Osteoblast (primary cell): ENCODE data around the gene IL6ST. TPM values are rescaled to one million over a fixed set of nuclear protein-coding genes. Genes with fewer than 3 reads are reported as not detected.

Experiments used
- DNase-seq: peaks from one replicate; pipeline ENCODE4 v3.0.0; 2011; ENCODE audit warnings: low spot score, mixed read lengths; ENCODE audit not compliant: insufficient read length; ENCODE audit errors: missing footprints
- H2AFZ ChIP-seq: 2 replicates; pipeline ENCODE4 v1.6.0; 2011; ENCODE audit warnings: mild to moderate bottlenecking, low read length
- H3K27ac ChIP-seq: 2 replicates; pipeline ENCODE4 v1.5.1; 2011; ENCODE audit warnings: mild to moderate bottlenecking, low read depth, low read length, moderate library complexity
- H3K27me3 ChIP-seq: 2 replicates; pipeline ENCODE4 v1.6.0; 2012; ENCODE audit warnings: mild to moderate bottlenecking, control low read depth, inconsistent platforms, low read length, moderate library complexity; ENCODE audit not compliant: insufficient read depth
- H3K36me3 ChIP-seq: 2 replicates; pipeline ENCODE4 v1.5.1; 2011; ENCODE audit warnings: mild to moderate bottlenecking, low read length, control low read depth, moderate library complexity; ENCODE audit not compliant: insufficient read depth
- H3K4me1 ChIP-seq: 2 replicates; pipeline ENCODE4 v1.5.1; 2011; ENCODE audit warnings: mild to moderate bottlenecking, low read length, control low read depth, moderate library complexity; ENCODE audit not compliant: insufficient read depth
- H3K4me2 ChIP-seq: 2 replicates; pipeline ENCODE4 v1.6.0; 2011; ENCODE audit warnings: mild to moderate bottlenecking, low read length; ENCODE audit not compliant: insufficient read depth
- H3K4me3 ChIP-seq: fragments of 200-600 bp; sonication (generic); 3 replicates; pipeline ENCODE4 v1.5.1; 2012; ENCODE audit warnings: mild to moderate bottlenecking, low read length, inconsistent platforms; ENCODE audit not compliant: insufficient read depth
- H3K79me2 ChIP-seq: 2 replicates; pipeline ENCODE4 v1.6.0; 2012; ENCODE audit warnings: mild to moderate bottlenecking, low read length, control low read depth, inconsistent platforms; ENCODE audit not compliant: insufficient read depth
- H3K9me3 ChIP-seq: 2 replicates; pipeline ENCODE4 v1.5.1; 2011; ENCODE audit warnings: low read depth, low read length, control low read depth
- H4K20me1 ChIP-seq: 2 replicates; pipeline ENCODE4 v1.6.0; 2012; ENCODE audit warnings: mild to moderate bottlenecking, low read length, control low read depth; ENCODE audit not compliant: insufficient read depth
- CTCF ChIP-seq: IDR thresholded peaks from 2 replicates; pipeline ENCODE4 v1.5.1; 2011; ENCODE audit warnings: mild to moderate bottlenecking, low read depth, low read length, moderate library complexity; ENCODE audit errors: extremely low read depth
- total RNA-seq: library from RNA; depleted of rRNA; stranded (reverse); fragments of >200 nt; gene quantifications from 2 replicates; pipeline ENCODE4 v1.2.3, GENCODE V29; 2012

IL6ST gene
- total RNA-seq, 1 donor = 804 TPM

GRCh38 chr5:55896238-55896637 is 98.5 kb downstream of the IL6ST start:
- TF ChIP-seq CTCF = no peak
- H3K4me3 ChIP-seq = no peak overlapping the region
- no peaks in the 10 kb centered on the region for H3K79me2 ChIP-seq
- H3K9me3 ChIP-seq = no peaks in the 10 kb centered on the region
- H3K27ac ChIP-seq = no peak overlapping the region
- H3K4me2 ChIP-seq = no peak overlapping the region
- no peak overlapping the region for H2AFZ ChIP-seq
- no peaks in the 10 kb centered on the region for H3K27me3 ChIP-seq
- H3K36me3 ChIP-seq = no peaks in the 10 kb centered on the region
- DNase-seq = no peak
- peaks cover 21% of the 10 kb centered on the region for H3K4me1 ChIP-seq
- H4K20me1 ChIP-seq = no peaks in the 10 kb centered on the region

DNA sequence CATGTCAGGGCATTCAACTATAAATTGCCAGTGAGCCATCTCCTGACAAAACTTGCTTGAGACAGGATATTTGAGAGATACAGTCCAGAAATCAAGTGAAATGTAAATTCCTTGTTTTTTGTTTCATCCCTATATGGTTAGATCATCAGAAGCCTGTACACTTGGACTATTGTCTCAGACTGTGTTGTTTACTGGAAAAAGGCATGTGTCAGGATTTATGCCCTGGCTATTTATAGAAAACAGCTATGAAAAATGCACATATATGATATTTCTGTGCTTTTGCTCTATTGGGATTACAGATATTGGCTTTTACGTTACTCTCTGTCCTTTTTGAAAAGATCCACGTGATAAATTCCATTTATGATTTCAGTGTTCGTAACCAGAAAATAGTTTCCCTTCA is 99.4 kb downstream of the IL6ST start:
- no peaks in the 10 kb centered on the region for H3K27me3 ChIP-seq
- no peaks in the 10 kb centered on the region for H3K79me2 ChIP-seq
- no peaks in the 10 kb centered on the region for H3K36me3 ChIP-seq
- no peaks in the 10 kb centered on the region for H4K20me1 ChIP-seq
- H3K4me2 ChIP-seq = no peak overlapping the region
- H3K27ac ChIP-seq = no peak overlapping the region
- H3K4me3 ChIP-seq = no peak overlapping the region
- no peak overlapping the region for H2AFZ ChIP-seq
- no peaks in the 10 kb centered on the region for H3K9me3 ChIP-seq
- TF ChIP-seq CTCF = no peak
- H3K4me1 ChIP-seq = peaks cover 21% of the 10 kb centered on the region
- DNase-seq = peak; percentile 54

DNA sequence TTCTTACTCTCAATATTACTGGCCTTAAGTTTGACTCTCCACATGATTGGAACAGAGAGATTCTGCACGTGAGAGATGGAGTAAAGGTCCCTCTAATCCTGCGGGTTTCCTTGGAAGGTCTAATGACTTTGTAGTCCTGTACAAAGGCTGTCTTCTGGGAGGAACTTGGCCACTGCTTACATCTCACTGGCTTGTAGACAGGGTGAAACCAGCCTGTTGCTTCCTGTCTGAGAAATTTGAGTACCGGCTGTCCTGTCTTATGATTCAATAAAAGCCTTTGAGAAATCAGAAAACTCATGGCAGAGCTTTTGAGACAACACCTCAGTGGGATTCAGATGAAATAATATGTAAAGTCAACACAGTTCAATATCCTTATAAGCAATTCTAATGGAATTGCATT is 100.6 kb downstream of the IL6ST start:
- Histone ChIP-seq H2AFZ (no peak overlapping the region), H3K27me3 (no peaks in the 10 kb centered on the region), H3K4me3 (no peak overlapping the region), H3K27ac (no peak overlapping the region), H3K36me3 (no peaks in the 10 kb centered on the region), H3K9me3 (no peaks in the 10 kb centered on the region), H4K20me1 (no peaks in the 10 kb centered on the region), H3K4me2 (no peak overlapping the region), H3K79me2 (no peaks in the 10 kb centered on the region), H3K4me1 (peaks cover 13% of the 10 kb centered on the region)
- no peak for TF ChIP-seq CTCF
- DNase-seq = no peak

- no peaks in the 10 kb centered on the region for H3K79me2 ChIP-seq
- no peaks in the 10 kb centered on the region for H3K27me3 ChIP-seq
- no peaks in the 10 kb centered on the region for H4K20me1 ChIP-seq
- no peak overlapping the region for H3K27ac ChIP-seq
- no peaks in the 10 kb centered on the region for H3K9me3 ChIP-seq
- DNase-seq = no peak
- no peak for TF ChIP-seq CTCF
- H3K4me1 ChIP-seq = peaks cover 5% of the 10 kb centered on the region
- no peak overlapping the region for H3K4me2 ChIP-seq
- no peak overlapping the region for H2AFZ ChIP-seq
- H3K36me3 ChIP-seq = no peaks in the 10 kb centered on the region
- H3K4me3 ChIP-seq = no peak overlapping the region
Measured at GRCh38 chr5:55892479-55892878, 102.3 kb downstream of the IL6ST start.
